NCI-H1436 treated with DMSO at 0.1 percent for 48 hours (cell line): Measurements from ENCODE around the gene SLC36A3.
A peak's percentile ranks its signal among the peaks of the same experiment; 100 is the strongest.
"Not testable (repeated sequence)": the region's sequence is repeated elsewhere in the genome, so short reads cannot be mapped to it uniquely, and the experiment has no call there.

Experiments
- DNase-seq: peaks from one replicate; lab custom pipeline; 2025; lab: John Stamatoyannopoulos, UW

The SLC36A3 gene

DNA sequence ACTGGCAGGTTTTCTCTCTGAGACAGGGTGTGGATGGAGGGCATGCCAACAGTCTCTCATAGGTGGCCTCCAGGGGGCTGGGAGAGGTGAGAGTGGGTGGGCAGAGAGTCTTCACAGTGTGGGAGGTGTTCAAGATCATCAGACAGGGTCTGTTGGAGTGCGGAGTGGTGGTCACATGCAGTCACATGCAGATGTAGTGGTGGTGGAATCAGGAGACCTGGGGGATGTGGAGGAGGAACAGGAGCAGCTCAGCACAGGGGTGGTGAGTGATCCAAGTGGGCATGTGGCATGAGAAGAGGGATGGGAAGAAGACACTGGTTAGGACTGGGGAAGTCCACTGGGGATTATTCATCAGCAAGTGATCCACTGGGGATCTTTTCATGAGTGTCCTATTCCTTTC lies 44.8 kb downstream of the SLC36A3 start:
- no peak for DNase-seq

DNA sequence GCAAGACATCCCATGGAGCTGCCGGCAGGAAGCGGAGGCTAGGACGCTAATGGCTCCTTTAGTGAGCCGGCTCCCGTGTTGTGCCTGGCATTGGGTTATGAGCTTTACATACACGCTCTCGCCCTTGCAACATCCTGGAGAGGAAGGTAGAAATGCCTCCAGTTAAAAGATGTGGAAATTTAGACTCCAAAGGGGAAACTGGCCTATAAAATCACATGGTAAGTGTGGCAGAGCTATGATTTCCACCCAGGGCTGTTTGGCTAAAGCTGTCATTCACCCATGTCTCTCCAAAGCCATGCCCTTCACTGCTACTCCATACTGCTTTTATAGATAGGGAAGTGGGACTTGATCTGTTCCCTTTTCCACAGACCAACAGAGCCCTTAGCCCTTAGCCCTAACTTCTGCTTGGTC lies 45.4 kb downstream of the SLC36A3 start:
- DNase-seq = no peak

DNA sequence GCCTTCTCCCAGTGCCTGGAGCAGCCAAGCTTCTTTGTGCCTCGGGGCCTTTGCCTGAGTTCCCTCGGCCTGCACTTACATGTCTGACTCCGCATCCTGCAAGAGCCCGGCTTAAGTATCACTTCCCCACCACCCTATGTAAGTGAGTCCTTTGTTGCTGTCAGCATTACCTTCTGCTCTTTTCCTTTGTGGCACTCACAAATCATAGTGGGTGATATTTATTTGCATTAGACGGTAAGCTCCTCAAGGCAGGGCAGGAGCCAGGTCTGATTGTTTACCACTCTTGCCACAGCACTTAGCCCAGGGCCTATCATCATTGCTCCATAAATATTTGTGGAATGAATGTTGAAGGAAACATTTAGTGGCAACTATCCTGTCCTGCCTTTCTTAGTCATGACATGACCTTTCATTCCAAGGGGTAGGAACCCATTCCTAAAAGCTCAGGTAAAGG lies 45.8 kb downstream of the SLC36A3 start:
- no peak for DNase-seq

DNA sequence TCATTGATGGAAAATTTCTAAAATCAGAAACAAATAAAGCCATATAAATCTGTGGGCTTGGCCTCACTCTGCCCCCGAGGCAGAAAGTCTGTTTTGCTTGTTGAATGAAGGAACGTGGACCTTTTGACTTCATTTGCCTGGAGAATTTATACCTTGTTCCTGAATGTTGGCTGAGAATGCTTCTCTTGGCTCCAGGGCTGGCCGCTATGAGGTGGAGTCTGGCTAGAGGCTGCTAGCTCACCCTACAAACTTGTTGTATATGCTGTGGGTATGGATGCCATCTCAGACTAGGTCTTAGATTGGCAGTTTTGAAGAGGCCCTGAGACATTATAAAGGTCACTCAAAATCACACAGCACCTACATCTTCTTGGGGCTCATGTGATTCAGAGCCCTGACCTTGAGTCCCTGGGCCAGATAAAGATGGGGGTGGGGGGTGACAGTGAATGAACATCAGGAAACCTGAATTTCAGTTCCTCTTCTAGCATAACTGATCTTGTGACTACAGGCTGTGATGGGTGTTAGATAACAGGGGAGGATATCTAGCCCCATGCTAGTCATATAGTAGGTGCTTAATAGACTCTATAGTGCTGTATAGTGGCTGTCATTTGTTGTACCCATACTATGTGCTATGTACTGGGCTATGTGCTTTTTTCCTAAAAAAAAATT lies 47.8 kb downstream of the SLC36A3 start:
- DNase-seq = no peak

DNA sequence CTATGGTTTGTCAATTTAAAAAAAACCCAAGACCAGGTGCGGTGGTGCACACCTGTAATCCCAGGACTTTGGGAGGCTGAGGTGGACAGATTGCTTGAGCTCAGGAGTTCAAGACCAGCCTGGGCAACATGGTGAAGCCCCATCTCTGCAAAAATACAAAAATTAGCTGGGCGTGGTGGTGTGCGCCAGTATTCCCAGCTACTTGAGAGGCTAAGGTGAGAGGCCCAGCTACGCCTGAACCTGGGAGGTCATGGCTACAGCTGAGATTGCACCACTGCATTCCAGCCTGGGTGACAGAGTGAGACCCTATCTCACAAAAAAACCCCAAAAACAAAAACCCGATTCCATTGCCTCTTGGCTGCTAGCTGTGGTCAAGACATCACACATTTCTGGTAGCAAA lies 48.6 kb downstream of the SLC36A3 start:
- not testable (repeated sequence) for DNase-seq

DNA sequence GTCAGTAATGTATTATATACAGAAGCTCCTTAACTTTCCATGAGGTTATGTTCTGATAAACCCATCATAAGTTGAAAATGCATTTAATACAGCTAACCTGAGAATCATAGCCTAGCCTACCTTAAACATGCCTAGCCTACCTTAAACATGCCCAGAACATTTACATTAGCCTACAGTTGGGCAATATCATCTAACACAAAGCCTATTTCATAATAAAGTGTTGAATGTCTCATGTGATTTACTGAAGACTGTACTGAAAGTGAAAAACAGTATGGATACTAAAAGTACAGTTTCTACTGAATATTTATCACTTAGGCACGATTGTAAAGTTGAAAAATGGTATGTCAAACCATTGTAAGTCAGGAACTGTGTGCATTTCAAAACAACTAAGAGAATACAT lies 49.0 kb downstream of the SLC36A3 start:
- no peak for DNase-seq

DNA sequence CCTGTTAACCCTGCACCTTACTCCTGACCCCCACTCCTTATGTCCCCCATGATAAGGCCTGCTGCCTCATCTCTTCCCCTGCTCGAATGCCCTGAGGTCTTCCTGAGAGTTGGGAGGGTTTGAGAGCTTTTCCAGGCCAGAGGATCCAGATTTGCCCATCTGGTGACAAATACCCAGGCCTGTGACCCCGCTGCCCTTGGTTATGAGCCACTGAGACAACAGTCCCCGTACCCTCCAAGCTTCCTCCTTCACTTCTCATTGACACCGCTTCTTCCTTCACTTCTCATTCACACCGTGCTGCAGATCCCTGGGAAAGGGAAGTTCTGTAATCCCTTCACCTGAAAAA lies 50.0 kb downstream of the SLC36A3 start:
- DNase-seq = no peak

DNA sequence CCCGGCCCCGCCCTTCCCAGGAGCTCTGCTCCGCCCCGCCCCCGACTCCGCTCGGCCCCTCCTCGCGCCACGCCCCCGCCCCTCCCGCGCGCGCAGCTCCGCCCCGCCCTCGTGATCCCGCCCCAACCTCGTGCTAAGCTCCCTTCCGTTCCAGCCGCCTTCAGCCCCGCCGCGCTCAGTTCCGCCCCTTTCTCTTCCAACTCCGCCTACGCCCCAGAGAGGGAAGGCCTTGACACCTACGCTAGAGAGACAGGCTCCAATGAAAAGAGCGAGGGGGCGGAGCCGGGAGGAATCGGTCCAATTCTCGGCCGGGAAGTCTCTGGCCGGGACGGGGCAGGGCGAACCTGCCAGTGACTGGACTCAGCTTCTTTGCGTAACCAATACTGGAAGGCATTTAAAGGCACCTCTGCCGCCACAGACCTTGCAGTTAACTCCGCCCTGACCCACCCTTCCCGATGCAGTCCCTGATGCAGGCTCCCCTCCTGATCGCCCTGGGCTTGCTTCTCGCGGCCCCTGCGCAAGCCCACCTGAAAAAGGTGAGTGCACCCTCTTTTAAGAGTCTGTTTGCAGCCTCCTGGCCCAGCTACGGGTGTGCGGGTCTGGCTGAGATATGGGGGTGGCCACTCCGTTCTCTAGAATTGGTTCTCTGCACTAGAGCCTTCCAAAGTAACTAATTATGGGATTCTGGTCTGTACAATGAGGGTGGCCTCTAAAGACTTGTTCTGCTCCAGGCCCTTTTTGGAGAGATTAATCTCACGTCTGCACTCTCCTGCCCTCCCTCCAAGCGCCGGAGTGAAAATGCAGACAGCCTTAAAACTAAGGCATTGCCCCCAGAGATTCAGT lies 50.6 kb downstream of the SLC36A3 start, which contains the start of gene GM2A:
Gene GM2A (plus strand): TSS at position 424 of the 843 bp plus-strand sequence. CDS start 32 bp downstream, at position 456.
- DNase-seq = peak; percentile 97

DNA sequence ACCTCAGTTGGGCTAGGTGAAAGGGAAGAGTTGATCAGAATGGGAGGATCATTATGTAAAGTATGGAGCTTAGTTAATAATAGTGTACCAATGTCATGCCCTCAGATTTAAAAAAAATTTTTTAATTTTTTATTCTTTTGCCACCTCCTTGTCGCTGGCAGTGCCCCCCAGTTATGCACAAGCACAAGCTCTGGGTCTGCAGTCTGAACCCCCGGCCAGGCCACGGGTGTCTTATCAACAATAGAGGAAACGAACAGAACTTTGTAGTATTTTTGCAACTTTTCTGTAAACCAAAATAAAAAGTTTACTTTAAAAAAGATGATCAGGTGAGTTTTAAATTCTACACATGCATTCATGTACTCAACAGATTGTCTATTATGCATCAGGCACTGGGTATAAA lies 51.9 kb downstream of the SLC36A3 start:
- no peak for DNase-seq

DNA sequence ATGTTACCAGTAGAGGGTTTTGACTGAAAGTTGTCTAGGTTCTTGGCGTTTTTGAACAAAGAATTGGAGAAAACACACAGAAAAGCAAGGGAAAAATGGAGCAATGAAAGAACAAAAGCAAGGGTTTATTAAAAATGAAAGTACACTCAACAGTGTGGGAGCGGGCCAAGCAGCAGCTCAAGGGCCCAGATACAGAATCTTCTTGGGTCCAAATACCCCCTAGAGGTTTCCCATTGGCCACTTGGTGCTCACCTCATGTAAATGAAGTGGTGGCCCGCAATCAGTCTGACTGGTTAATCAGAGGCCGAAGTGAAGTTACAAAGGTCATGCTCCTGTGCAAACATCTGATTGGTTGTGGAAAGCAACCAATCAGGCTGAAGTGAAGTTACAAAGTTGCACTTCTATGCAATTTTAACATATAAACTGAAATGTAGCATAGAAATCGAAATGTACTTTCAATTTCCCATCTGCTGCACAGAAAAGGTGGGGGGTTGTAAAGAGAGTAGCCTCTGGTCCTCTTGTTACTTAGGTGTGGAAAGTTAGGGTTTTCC lies 52.5 kb downstream of the SLC36A3 start:
- DNase-seq = no peak

DNA sequence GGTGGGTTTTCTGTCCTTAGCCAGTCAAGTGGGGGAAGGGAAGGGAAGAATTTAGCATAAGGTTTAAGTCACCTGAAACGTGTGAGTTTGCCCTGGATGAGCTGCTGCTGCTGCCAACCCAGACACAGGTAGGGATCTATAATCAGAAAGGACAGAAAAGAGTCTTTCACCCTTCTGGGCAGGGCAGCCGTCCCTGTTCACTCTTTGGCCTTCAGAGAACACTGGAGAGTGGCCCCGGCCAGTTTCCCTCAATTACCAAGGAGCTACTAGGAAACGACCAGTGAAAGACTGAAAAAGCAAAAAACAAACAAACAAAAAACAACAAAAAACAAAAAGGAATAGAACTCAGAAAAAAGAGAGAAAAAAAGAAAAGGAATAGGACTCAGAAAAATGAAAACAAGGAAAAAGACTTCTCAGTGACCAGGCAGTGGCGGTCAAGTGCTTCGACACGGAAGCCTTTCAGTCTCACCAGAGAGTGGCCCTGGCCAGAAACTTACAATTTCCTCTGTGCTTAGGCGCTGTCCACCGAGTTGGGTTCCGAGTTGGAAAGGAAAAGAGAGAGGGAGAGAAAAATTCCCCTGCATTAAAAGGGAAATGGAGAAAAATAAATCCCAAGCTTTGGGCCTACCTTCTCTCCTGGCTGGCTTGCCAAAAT lies 53.1 kb downstream of the SLC36A3 start:
- DNase-seq = no peak

DNA sequence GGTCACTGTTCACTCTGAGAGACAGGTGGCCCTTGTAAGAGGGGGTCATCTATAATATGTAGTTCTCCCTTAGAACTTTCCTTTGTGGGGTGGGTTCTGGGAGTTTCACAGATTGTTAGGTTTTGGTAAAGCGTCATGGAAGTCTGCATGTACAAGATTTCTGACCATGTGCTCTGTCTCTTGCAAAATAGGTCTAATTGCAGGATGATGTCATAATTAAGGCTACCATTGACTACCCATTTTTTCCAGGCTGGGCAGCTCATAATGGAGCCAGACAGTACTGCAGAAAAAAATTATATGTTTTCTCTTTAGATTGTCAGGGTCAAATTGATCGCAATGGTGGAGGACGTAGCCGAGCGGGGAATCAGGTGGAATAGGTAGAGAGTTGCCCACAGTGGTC lies 54.3 kb downstream of the SLC36A3 start:
- DNase-seq = no peak

DNA sequence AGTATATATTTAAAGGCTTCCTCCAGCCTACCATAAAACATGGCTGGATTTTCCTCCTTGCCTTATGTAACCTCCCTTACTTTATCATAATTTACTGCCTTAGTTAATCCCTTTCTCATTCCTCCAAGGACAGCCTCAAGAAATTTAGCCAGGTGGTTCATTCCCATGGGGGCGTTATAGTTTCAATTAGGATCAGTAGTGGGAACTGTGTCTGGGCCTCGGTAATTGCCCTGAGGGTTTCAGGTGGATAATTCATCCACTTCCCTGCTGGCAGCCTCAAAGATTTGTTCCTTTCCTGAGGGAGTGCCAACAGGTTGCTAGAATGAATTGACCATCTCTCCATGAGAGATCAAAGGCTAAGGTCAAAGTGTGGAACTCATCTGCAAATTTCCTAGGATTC lies 54.9 kb downstream of the SLC36A3 start:
- DNase-seq = no peak

DNA sequence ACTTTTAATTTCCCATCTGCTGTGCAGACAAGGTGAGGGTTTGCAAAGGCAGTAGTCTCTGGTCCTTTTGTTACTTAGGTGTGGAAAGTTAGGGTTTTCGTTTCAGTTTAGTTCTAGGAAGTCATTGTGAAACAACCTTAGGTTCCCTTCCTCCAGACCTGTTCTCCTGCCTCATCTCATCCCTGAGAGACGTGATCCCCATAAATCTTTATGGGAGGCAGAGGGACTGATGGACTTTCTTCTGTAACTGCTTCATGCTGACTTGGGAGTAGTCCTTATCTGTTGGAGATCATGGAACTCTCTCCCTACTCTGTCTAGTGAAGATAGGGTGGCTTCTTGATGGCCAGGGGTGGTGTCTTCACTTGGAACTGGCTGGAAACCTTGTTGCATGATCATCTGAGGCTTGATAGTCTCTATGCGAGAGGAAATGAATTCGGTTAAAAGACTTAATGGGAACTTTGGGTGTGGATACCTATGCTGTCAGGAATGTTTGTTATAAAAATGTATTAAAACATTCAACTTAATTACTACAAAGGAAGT lies 57.8 kb downstream of the SLC36A3 start:
- no peak for DNase-seq

DNA sequence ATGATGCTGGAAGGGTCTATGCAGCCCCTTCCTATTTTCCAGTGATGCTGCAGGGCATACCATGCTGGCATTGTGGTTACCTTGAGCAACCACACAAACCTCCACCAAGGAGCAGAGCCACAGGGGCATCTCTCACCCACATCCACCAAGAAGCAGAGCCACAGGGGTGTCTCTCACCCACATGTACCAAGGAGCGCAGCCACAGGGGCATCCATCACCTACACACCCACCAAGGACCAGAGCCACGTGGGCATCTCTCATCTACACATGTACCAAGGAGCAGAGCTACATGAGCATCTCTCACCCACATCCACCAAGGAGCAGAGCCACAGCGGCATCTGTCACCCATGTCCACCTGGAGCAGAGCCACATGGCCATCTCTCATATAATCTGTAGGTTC lies 59.4 kb downstream of the SLC36A3 start:
- DNase-seq = no peak

DNA sequence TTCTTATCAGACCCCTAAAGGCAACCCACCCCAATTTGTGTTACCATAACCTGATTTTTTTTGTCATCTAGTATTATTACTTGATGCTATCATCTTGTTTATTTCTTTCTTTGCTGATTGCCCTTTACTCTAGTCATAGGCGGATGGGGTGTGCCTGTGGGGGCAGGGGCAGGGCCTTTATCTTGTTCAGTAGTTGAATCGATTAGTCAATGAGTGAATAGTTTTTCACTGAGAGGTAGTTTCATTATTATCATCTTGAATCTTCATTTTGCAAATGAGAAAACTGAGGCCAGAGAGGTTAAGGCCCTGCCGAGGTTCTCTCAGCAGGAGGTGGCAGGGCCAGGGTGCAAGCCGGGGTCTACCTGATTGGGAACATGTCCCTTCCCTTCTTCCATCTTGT lies 60.0 kb downstream of the SLC36A3 start:
- no peak for DNase-seq

DNA sequence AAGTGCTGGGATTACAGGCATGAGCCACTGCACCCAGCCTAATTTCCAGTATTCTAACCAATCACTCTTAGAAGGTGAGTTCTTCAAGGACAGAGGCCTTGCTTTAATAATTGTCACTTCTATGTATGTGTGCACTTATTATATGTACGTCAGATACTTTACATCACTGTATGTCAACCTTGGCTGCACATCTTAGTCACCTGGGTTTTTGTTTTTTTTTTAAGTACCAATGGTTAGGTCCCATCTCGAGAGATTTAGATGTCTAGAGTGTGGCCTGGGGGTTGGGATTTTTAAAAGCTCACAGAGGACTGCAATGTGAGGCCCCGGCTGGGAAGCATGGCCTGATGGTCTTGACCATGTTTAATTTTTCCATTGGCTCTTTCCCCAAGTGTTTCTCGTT lies 60.4 kb downstream of the SLC36A3 start:
- no peak for DNase-seq

DNA sequence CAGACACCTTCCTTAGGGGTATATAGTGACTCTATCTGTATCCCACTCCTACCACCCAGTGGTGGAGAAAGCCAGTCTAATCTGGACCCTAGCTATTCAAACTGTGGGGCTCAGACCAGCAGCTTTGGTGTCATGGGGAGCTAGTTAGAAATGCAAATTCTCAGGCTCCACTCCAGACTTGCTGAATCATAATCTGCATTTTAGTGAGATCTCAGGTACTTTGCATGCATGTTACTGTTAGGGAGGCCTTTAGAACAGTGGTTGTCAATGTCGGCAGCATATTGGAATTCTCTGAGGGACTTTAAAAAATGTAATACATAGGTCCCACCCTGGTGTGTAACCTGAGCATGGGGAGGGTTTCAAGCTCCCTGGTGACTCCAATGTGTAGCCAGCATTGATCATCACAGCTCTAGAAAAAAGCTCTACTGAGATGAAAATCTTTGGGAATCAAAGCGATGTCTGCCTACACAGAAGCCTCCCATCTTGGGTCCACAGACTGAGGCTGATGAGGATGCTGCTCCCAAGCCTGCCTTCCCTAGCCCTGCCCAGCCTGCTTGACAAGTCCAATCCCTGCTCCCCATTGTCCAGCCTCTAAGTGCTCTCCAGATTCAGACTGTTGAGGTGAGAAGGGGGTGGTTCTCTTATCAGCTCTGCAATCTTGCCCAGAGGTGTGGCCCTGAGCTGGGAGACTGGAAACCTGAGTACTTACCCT lies 62.5 kb downstream of the SLC36A3 start:
- DNase-seq = no peak

DNA sequence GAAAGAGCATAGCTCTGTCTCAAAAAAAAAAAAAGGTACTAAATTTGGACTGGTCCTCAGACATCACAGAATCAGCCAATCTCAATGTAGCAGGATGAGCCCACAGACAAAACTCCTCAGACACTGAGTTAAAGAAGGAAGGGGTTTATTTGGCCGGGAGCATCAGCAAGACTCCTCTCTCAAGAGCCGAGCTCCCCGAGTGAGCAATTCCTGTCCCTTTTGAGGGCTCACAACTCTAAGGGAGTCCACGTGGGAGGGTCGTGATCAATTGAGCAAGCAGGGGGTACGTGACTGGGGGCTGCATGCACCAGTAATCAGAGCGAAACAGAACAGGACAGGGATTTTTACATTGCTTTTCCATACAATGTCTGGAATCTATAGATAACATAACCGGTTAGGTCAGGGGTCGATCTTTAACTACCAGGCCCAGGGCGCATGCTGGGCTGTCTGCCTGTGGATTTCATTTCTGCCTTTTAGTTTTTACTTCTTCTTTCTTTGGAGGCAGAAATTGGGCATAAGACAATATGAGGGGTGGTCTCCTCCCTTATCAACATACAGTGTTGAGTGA lies 63.2 kb downstream of the SLC36A3 start:
- DNase-seq = not testable (repeated sequence)

DNA sequence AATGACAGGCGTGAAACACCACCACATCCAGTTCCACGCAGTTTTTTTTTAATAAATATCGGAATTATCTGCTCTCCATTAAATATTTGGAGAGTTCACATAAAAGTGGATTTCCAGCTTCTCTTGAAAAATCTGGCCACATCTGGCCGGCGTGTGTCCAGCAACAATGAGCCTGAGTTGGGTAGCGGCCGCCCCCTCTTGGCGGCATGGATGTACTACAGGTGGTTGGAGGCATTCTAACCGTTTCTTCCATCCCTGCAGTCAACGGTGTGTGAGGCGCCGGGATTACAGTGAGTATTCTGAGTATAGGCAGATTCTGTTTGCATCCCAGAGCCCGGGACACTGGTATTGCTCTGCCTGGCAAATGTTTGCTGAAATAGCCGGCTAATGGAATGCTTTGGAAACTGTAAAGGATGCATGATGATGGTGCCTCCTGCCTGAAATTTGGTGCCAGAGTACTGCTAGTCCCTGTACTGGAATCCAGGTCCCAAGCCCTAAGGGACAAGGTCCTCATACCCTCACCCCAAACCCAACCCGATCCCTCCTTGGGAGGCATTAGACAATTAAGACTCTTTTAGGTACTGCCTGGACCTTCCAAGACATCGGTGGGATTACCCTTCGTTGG lies 64.2 kb downstream of the SLC36A3 start:
- no peak for DNase-seq

DNA sequence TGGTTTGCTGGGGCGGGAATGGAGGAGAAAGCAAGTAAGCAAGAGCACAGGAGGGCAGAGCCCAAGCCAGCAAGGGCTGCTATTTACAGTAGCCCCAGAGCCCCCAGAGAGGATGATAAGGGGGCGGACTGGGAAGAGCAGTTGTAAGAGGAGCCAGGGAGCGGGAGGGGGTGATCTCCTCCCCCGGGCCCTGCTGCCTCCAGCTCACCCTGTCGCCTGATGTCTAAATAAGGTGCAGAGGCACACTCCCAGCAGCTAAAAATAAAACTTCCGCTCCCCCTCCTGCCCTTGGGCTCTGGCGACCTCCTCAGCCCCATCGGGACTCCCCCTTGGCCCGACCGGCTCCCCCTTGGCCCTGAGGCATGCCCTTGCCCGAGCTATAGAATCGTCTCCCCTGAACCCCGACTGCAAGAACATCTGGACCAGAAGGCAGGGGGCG lies 65.2 kb downstream of the SLC36A3 start:
- no peak for DNase-seq
